ENCODE measurements around the gene RPS8. TPM values are rescaled to one million over a fixed set of nuclear protein-coding genes. Genes with fewer than 3 reads are reported as not detected.
A peak's percentile ranks its signal among the peaks of the same experiment; 100 is the strongest.

RPS8 gene
- total and polyA plus RNA-seq, 4 donors, result 258 to 891 (median 575) TPM

- Histone ChIP-seq H3K36me3 (ENCODE audit: control insufficient read depth in 4 of 4, insufficient read depth in 3 of 4, low read depth in 1 of 4, low read length in 3 of 4) (peaks cover 5 to 29% (median 18%) of the 10 kb centered on the region in 4 donors), H3K4me3 (ENCODE audit: low read depth in 1 of 3, low read length in 3 of 3) (no peak overlapping the region), H3K27me3 (ENCODE audit: control insufficient read depth in 4 of 4, insufficient read depth in 4 of 4, low read length in 3 of 4) (no peaks in the 10 kb centered on the region), H3K4me1 (ENCODE audit: control insufficient read depth in 4 of 4, insufficient read depth in 4 of 4, low read length in 3 of 4) (peaks cover 4 to 25% (median 13%) of the 10 kb centered on the region in 4 donors), H3K9me3 (ENCODE audit: control insufficient read depth in 4 of 4, low read length in 3 of 4) (no peaks in the 10 kb centered on the region), H3K27ac (ENCODE audit: low read depth in 1 of 2, low read length in 2 of 2) (no peak overlapping the region), H3K9ac (ENCODE audit: low read depth in 1 of 2, low read length in 2 of 2) (no peak overlapping the region)
- DNase-seq (ENCODE audit: low spot score), result no peak
- TF ChIP-seq HNF4A (conservative IDR thresholded peaks at IDR 0.05) (no peak), FOXA2 (IDR thresholded peaks at IDR 0.05) (no peak), EGR1 (IDR thresholded peaks at IDR 0.05; ENCODE audit: low read depth in 2 of 2) (no peak), REST (IDR thresholded peaks at IDR 0.05) (no peak), RAD21 (IDR thresholded peaks at IDR 0.05) (no peak), CTCF (IDR thresholded peaks at IDR 0.05; ENCODE audit: low read depth, low read length, missing input control) (no peak), JUND (IDR thresholded peaks at IDR 0.05) (no peak), HNF4G (IDR thresholded peaks at IDR 0.05) (no peak)
- 97% methylated on average over 14 of the region's 14 CpGs for WGBS
Observed at GRCh38 chr1:44780583-44781121, 5.3 kb downstream of the RPS8 start.

GRCh38 chr1:44783697-44784093 lies 8.4 kb downstream of the RPS8 start:
- no peaks in the 10 kb centered on the region for H3K27me3 ChIP-seq (ENCODE audit: control insufficient read depth in 4 of 4, insufficient read depth in 4 of 4, low read length in 3 of 4)
- peak overlapping the region in 1 of 3 donors; percentile 52 for H3K4me3 ChIP-seq (ENCODE audit: low read depth in 1 of 3, low read length in 3 of 3)
- TF ChIP-seq EGR1 (IDR thresholded peaks at IDR 0.05; ENCODE audit: low read depth in 2 of 2) (no peak), YY1 (IDR thresholded peaks at IDR 0.05) (no peak), FOXA1 (IDR thresholded peaks at IDR 0.05) (no peak), TAF1 (conservative IDR thresholded peaks at IDR 0.05) (no peak), GABPA (IDR thresholded peaks at IDR 0.05 in 1 of 2, conservative IDR thresholded peaks at IDR 0.05 in 1 of 2) (no peak), FOXA2 (IDR thresholded peaks at IDR 0.05) (no peak), HNF4A (conservative IDR thresholded peaks at IDR 0.05) (no peak), RXRA (IDR thresholded peaks at IDR 0.05) (no peak), ZBTB33 (IDR thresholded peaks at IDR 0.05) (no peak), RAD21 (IDR thresholded peaks at IDR 0.05) (no peak), ATF3 (IDR thresholded peaks at IDR 0.05) (no peak), HNF4G (IDR thresholded peaks at IDR 0.05) (no peak)
- H3K9me3 ChIP-seq (ENCODE audit: control insufficient read depth in 4 of 4, low read length in 3 of 4), result no peaks in the 10 kb centered on the region
- H3K4me1 ChIP-seq (ENCODE audit: control insufficient read depth in 4 of 4, insufficient read depth in 4 of 4, low read length in 3 of 4), result peaks cover 6 to 21% (median 13%) of the 10 kb centered on the region in 4 donors
- H3K9ac ChIP-seq (ENCODE audit: low read depth in 1 of 2, low read length in 2 of 2), result peak overlapping the region in 1 of 2 donors; percentile 39
- H3K27ac ChIP-seq (ENCODE audit: low read depth in 1 of 2, low read length in 2 of 2), result no peak overlapping the region
- H3K36me3 ChIP-seq (ENCODE audit: control insufficient read depth in 4 of 4, insufficient read depth in 3 of 4, low read depth in 1 of 4, low read length in 3 of 4), result peaks cover 0 to 14% (median 6%) of the 10 kb centered on the region in 4 donors
- DNase-seq (ENCODE audit: low spot score), result no peak
- WGBS, result 60% methylated on average over 8 of the region's 8 CpGs
